G401 (cell line): Measurements from ENCODE around the gene HSPB8. TPM values are rescaled to one million over a fixed set of nuclear protein-coding genes. Genes with fewer than 3 reads are reported as not detected.

ENCODE experiments used
- DNase-seq: peaks from one replicate; pipeline ENCODE4 v3.0.0-alpha.2; 2015; ENCODE audit warnings: low spot score
- in situ Hi-C: cut with HindIII; loops from 2 replicates; pipeline ENCODE4 v1.10.0; 2016; ENCODE audit warnings: low sequenced_read_pairs, mixed read lengths
- total RNA-seq: library from RNA; depleted of rRNA; stranded (reverse); fragments of >200 nt; shearing (Covaris generic); gene quantifications from 2 replicates; pipeline ENCODE4 v1.2.3, GENCODE V29; 2014

The HSPB8 gene
- total RNA-seq, 1 experiment from 2014 or later, result not detected

DNA sequence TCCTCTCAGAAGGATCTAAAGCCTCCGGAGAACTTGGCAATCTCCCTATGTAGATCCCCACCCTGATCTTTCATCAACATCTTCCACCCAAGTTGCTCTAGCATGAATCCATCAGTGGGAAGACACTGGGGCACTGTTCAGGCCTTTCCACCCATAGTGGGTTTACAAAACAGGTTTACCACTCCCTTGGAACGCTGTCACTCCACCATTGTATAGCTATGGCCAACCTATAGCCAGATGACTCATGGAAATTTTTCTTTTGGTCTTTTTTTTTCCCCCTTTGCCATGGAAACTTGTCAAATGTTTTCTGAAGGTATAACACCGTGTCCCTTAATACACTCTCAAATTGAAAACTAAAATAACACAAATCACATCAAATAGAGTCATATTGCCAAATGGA lies 10.8 kb upstream of the HSPB8 start:
- in situ Hi-C loops, result no loop called here
- DNase-seq, result no peak

DNA sequence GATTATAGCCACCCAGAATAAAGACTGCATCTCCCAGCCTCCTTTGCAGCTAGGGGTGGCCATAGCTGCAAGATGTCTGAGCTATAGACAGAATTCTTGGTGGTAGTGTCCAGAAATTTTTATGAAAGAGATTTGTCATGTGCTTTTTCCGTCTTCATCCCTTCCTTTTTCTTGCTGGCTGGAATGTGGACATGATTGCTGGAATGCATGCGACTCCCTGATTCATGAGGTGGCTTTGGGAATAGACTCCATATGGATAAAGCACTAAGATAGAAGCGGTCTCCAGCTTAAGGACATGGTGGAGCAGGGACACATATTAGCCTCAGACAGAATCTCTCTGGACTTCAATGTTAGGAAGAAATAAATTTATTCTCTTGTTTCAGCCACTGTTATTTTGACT lies 10.0 kb upstream of the HSPB8 start:
- no peak for DNase-seq
- in situ Hi-C loops, result no loop called here

DNA sequence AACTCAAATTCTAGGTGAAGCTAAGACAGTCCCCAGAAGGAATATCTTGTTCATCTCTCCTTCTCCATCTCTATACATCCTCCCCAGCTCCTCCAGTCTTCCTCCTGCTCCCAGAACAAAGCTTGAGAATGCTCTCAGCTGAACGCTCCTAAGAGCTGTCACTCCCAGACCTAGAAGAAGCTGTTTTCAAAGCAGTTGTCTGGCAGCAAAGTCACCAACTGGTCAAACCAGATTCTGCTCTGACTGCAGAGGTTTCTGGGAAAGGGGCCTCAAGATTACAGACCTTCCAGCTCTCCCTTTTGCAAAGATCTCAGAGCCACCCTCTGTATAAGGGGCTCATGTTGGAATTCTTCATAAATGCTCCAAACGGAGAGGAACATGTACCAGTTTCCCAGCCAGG lies 9.6 kb upstream of the HSPB8 start:
- DNase-seq, result no peak
- in situ Hi-C loops, result no loop called here

DNA sequence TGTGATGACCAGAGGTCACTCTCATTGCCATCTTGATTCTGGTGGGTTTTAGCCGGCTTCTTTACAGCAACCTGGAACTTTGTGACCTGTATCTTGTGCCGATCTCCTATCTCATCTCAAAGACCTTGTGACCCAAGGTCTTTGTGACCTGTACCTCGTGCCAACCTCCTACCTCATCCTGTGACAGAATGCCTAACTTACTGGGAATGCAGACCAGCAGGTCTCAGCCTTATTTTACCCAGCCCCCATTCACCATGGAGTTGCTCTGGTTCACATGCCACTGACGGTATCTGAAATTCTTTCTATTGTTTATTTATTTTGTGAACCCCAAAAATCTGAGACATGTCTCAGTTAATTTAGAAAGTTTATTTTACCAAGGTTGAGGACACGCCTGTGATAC lies 7.4 kb upstream of the HSPB8 start:
- no peak for DNase-seq
- in situ Hi-C loops, result no loop called here

GRCh38 chr12:119171691-119172425 lies 6.9 kb upstream of the HSPB8 start:
- DNase-seq, result no peak
- in situ Hi-C loops, result no loop called here

DNA sequence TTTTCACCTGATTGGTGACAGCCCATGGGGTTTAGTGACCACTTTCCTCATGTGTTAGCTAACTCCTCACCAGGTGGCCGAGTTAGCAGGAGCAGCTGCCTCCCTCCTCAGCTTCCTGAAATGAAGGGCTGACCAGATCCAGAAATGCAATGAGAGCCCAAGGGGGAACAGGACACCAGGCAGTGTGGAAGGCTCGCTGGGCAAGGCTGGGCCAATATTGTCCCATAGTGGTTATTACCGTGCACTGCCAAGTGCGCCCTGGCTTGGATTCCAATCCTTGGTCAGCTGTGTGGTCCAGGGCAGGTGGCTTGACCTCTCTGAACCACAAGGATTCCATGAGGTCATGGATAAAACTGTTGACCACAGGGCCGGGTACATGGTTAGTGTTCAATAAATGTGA lies 3.6 kb upstream of the HSPB8 start:
- in situ Hi-C loops, result no loop called here
- DNase-seq, result no peak

GRCh38 chr12:119176267-119177055 lies 2.3 kb upstream of the HSPB8 start:
- in situ Hi-C loops, result no loop called here
- DNase-seq, result no peak

- in situ Hi-C loops, result no loop called here
- no peak for DNase-seq
These were observed 1.7 kb upstream of the HSPB8 start for GRCh38 chr12:119177056-119177325.

- peak; percentile 35 for DNase-seq
- in situ Hi-C loops, result no loop called here
These were observed 879 bp upstream of the HSPB8 start for GRCh38 chr12:119177724-119178380.

DNA sequence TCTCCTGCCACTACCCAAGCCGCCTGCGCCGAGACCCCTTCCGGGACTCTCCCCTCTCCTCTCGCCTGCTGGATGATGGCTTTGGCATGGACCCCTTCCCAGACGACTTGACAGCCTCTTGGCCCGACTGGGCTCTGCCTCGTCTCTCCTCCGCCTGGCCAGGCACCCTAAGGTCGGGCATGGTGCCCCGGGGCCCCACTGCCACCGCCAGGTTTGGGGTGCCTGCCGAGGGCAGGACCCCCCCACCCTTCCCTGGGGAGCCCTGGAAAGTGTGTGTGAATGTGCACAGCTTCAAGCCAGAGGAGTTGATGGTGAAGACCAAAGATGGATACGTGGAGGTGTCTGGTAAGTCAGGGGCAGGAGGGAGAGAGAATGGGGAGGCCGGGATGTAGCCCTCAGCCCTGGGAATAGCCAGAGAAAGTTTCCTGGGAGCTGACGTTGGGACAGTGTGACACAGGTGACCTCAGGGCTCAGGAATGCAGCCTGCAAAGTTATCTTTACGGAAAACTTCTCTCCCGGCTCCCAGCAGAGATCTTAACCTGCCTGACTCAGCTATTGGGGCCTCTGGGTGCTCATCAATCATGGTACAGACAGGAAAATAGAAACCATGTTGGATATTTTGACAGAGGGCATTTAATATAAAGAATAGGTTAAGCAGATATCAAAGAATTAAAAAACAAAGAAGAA lies 747 bp downstream of the HSPB8 start:
- DNase-seq, result no peak
- in situ Hi-C loops, result no loop called here

DNA sequence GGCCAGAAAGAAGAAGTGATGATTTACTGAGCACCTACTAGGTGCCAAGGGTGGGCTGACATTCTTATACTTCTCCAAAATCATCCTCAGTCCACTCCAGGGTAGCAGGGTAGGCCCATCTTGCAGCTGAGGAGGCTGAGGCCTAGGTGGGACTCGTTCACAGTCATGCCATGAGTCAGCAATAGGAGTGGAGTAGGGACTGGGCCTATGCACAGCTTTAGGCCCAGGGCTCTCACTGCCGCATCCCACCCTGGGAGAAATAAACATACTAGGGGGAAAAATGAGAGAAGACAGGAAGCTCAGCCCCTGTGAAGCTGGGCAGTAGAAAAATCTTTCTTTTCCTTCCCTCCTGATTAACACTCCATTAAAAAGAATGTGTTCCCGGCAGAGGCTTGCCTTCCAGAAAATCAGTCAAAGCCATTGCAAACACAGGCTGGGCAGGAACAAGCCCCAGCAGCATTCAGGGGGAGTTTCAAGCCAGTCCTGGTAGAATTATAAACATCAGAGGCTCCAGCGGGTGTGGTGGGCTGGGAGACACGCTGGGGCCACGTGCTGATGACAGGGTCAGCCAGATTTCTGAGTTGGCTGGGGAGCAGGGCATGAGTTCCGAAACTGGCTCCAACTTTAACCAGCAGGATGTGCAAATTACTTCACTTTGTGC lies 1.8 kb downstream of the HSPB8 start:
- DNase-seq, result no peak

DNA sequence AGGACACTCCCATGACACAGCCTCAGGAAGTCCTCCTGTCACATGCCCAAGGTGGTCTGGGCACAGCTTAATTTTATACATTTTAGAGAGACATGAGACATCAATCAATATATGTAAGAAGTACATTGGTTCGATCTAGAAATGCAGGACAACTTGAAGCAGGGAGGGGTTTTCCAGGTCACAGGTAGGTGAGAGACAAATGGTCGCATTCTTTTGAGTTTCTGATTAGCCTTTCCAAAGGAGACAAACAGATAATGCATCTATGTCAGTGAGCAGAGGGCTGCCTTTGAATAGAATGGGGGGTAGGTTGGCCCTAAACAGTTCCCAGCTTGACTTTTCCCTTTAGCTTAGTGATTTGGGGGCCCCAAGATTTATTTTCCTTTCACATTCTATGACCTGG lies 2.5 kb downstream of the HSPB8 start:
- in situ Hi-C loops, result no loop called here

More for the DNA sequence above, 1.8 kb downstream of the HSPB8 start:
- in situ Hi-C loops, result no loop called here

GRCh38 chr12:119181944-119182343 lies 3.2 kb downstream of the HSPB8 start:
- DNase-seq, result no peak
- in situ Hi-C loops, result no loop called here

More for the DNA sequence above, 2.5 kb downstream of the HSPB8 start:
- DNase-seq, result no peak

DNA sequence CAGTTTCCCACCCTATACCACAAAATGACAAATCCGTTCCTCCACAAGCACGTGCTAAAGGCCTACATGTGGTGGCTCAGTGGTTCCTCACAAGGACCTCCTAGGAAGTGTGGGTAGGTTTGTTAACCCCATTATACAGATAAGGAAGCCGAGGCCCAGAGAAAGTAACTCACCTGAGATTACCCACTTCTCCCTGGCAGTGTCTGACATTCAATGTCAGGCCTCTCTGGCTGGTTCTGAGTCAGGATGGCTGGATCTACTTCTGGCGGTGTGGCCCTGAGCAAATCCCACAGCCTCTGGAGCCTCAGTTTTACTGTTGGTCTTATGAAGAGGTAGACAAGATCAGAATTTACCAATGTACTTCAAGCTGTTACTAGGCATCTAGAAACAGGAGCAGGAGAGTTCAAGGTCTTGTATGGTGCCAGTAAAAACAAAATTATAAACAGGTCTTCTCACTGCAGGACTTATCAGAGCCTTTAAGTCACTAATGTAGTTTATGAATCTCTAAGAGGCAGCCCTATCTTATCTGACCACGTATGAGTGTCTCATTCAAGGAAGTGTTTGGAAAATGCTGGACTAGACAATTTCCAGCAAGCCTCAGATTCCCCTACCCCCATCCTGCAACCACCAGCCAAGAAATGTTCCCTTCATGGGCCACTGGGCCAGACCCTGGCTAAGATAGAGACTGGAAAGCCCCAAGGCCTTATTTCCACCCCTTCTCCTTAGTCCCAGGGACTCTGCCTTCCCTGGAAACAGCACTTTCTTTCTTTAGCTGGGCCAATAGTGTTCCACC lies 4.2 kb downstream of the HSPB8 start:
- in situ Hi-C loops, result no loop called here
- no peak for DNase-seq

DNA sequence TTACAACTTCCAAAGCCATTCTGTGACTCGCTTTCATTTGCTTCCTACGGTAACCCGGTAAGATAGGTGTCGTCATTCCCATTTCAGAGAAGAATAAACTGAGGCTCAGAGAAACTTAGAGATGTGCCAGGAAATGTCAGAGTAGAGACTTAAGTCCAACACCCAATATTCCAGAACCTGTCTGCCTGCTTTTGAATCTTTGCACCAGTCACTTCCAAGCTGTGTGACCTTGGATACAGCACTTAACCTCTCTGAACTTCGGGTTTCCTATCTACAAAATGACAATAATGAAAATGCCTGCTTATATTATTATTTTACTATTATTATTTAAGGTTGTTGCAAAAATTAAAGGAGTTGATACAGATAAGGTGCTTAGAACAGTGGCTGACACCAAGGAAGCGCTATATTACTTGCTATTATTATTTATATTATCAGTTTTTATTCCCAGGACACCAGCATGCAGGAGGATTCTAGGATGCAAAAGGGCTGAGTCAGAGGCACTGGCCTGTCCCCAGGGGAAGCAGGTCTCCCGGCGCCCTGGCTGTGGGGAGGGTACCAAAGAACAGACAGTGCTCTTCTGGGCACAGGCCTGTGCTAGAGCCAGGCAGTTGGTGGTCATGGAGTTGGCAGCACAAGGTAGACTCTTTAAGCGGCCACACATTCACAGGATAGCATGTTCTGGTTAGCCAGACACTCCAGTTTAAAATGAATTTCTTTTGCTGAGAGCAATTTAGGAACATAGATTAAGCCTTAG lies 5.4 kb downstream of the HSPB8 start:
- DNase-seq, result no peak
- in situ Hi-C loops, result no loop called here

DNA sequence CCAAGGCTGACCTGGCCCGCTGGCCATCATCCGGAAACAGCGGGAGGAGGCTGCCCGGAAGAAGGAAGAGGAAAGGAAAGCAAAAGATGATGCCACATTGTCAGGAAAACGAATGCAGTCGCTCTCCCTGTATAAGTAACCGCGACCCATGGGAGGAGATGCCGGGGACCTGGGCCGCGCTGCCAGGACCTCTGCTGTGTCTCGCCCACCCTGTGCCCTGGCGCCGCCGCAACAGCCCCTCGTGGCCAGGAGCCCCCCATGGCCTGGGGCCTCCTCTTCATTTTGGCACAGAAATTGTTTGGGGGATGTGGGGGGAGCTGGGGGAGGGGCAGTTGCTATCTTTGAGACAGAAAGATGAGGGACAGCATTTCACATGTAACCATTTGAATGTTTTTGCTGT lies 16.5 kb downstream of the HSPB8 start:
- in situ Hi-C loops, result no loop called here

GRCh38 chr12:119198440-119198839 lies 19.7 kb downstream of the HSPB8 start:
- in situ Hi-C loops, result no loop called here
- DNase-seq, result no peak

More for the DNA sequence above, 16.5 kb downstream of the HSPB8 start:
- DNase-seq, result no peak

DNA sequence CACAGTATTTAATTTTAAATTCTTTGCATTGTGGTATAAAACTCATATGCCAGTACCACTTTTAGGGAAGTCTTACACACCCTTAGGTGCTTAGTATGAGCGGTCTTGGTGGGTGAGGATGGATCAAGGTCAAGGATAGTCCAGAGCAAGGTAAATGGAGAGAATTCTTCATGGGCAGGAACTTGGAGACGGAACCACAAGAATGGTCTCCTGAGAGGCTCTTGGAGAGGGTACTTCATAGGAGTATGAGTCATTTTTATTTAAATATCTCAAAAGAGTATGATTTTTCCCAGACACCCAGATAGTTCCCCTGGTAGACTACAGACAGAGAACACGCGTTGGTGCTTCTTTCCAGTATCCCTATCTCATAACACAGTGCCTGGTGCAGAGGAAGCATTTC lies 21.9 kb downstream of the HSPB8 start:
- in situ Hi-C loops, result no loop called here

More for the DNA sequence above, 21.9 kb downstream of the HSPB8 start:
- no peak for DNase-seq
